HEK293 (cell line): ENCODE data around the gene DNASE2.
A peak's percentile ranks its signal among the peaks of the same experiment; 100 is the strongest.

Source experiments
- CTCF ChIA-PET: fragments of 350-600 bp; formaldehyde crosslinking; extraction: SDS; loops from one replicate; lab custom pipeline; 2021; ENCODE audit warnings: antibody characterized with exemption; lab: Yijun Ruan, JAX
- POLR2A ChIA-PET: fragments of 300-600 bp; formaldehyde crosslinking; extraction: SDS; loops from one replicate; lab custom pipeline; 2020; ENCODE audit warnings: antibody characterized with exemption, inconsistent platforms; lab: Yijun Ruan, JAX
- H3K27ac ChIP-seq: fragments of 200-500 bp; sonication (Bioruptor generic); 2 replicates; pipeline ENCODE4 v1.5.1; 2014; ENCODE audit warnings: low read depth, low read length, control low read depth, inconsistent platforms; ENCODE audit errors: extremely low read depth
- H3K36me3 ChIP-seq, 2 experiments: fragments of 200-500 bp in 1 of 2; sonication (Bioruptor generic) in 1 of 2; 1 replicate in 1 of 2; 2 replicates in 1 of 2; pipeline ENCODE4 v1.5.1; 2014 to 2017; ENCODE audit warnings: inconsistent platforms in 2 of 2, low read length in 2 of 2; ENCODE audit not compliant: control insufficient read depth in 2 of 2, insufficient read depth in 1 of 2
- H3K4me1 ChIP-seq: fragments of 200-500 bp; sonication (Bioruptor generic); 2 replicates; pipeline ENCODE4 v1.5.1; 2014; ENCODE audit warnings: mild to moderate bottlenecking, low read length, inconsistent platforms; ENCODE audit not compliant: control insufficient read depth, insufficient read depth
- H3K4me3 ChIP-seq: 2 replicates; pipeline ENCODE4 v1.5.1; 2011; ENCODE audit warnings: low read depth, mild to moderate bottlenecking, control low read depth, low read length, moderate library complexity
- H3K9me3 ChIP-seq: fragments of 200-500 bp; sonication (Bioruptor generic); 2 replicates; pipeline ENCODE4 v1.5.1; 2014; ENCODE audit warnings: low read depth, low read length, inconsistent platforms; ENCODE audit not compliant: control insufficient read depth, insufficient read depth
- GFI1B ChIP-seq: fragments of 450-650 bp; formaldehyde crosslinking; IDR thresholded peaks from 2 replicates; pipeline ENCODE4 v1.5.1; 2016; ENCODE audit warnings: missing biosample characterization, missing genetic modification characterization
- OVOL3 ChIP-seq: fragments of 450-650 bp; formaldehyde crosslinking; IDR thresholded peaks from 2 replicates; pipeline ENCODE4 v1.5.1; 2016; ENCODE audit warnings: missing biosample characterization, missing genetic modification characterization
- PRDM10 ChIP-seq: fragments of 450-650 bp; formaldehyde crosslinking; IDR thresholded peaks from 2 replicates; pipeline ENCODE4 v1.5.1; 2016; ENCODE audit warnings: missing biosample characterization, missing genetic modification characterization
- SCRT2 ChIP-seq: fragments of 450-650 bp; formaldehyde crosslinking; IDR thresholded peaks from 2 replicates; pipeline ENCODE4 v1.5.1; 2016; ENCODE audit warnings: missing biosample characterization, missing genetic modification characterization
- SETDB1 ChIP-seq: IDR thresholded peaks from one replicate; pipeline ENCODE4 v1.6.1; 2017; ENCODE audit warnings: mild to moderate bottlenecking, low read length, moderate library complexity, mixed read lengths; ENCODE audit not compliant: insufficient read length
- TRIM28 ChIP-seq: IDR thresholded peaks from 2 replicates; pipeline ENCODE4 v1.6.1; 2011; ENCODE audit warnings: low read length, control low read depth, borderline replicate concordance
- TSHZ1 ChIP-seq: fragments of 450-650 bp; formaldehyde crosslinking; IDR thresholded peaks from 2 replicates; pipeline ENCODE4 v1.5.1; 2016; ENCODE audit warnings: missing biosample characterization, missing genetic modification characterization, borderline replicate concordance
- ZBTB17 ChIP-seq: fragments of 450-650 bp; formaldehyde crosslinking; IDR thresholded peaks from 2 replicates; pipeline ENCODE4 v1.5.1; 2016; ENCODE audit warnings: missing biosample characterization, missing genetic modification characterization
- ZBTB7A ChIP-seq: fragments of 450-650 bp; formaldehyde crosslinking; IDR thresholded peaks from 2 replicates; pipeline ENCODE4 v1.5.1; 2016; ENCODE audit warnings: low read depth, missing biosample characterization, missing genetic modification characterization
- ZNF121 ChIP-seq: fragments of 450-650 bp; formaldehyde crosslinking; IDR thresholded peaks from 2 replicates; pipeline ENCODE4 v1.5.1; 2016; ENCODE audit warnings: missing biosample characterization, missing genetic modification characterization
- ZNF133 ChIP-seq: fragments of 450-650 bp; formaldehyde crosslinking; IDR thresholded peaks from 2 replicates; pipeline ENCODE4 v1.5.1; 2016; ENCODE audit warnings: missing biosample characterization, missing genetic modification characterization
- ZNF157 ChIP-seq: fragments of 450-650 bp; formaldehyde crosslinking; IDR thresholded peaks from 2 replicates; pipeline ENCODE4 v1.5.1; 2016; ENCODE audit warnings: missing biosample characterization, missing genetic modification characterization
- ZNF23 ChIP-seq: fragments of 450-650 bp; formaldehyde crosslinking; IDR thresholded peaks from 2 replicates; pipeline ENCODE4 v1.5.1; 2016; ENCODE audit warnings: missing biosample characterization, missing genetic modification characterization, borderline replicate concordance
- ZNF302 ChIP-seq: fragments of 450-650 bp; formaldehyde crosslinking; IDR thresholded peaks from 2 replicates; pipeline ENCODE4 v1.5.1; 2016; ENCODE audit warnings: missing biosample characterization, missing genetic modification characterization, low read depth
- ZNF394 ChIP-seq: fragments of 450-650 bp; formaldehyde crosslinking; IDR thresholded peaks from 2 replicates; pipeline ENCODE4 v1.5.1; 2016; ENCODE audit warnings: missing biosample characterization, missing genetic modification characterization, mild to moderate bottlenecking, moderate library complexity, borderline replicate concordance
- ZNF48 ChIP-seq: fragments of 450-650 bp; formaldehyde crosslinking; IDR thresholded peaks from 2 replicates; pipeline ENCODE4 v1.5.1; 2016; ENCODE audit warnings: missing biosample characterization, missing genetic modification characterization
- ZNF548 ChIP-seq: fragments of 450-650 bp; formaldehyde crosslinking; IDR thresholded peaks from 2 replicates; pipeline ENCODE4 v1.5.1; 2016; ENCODE audit warnings: missing biosample characterization, missing genetic modification characterization
- ZNF670 ChIP-seq: fragments of 450-650 bp; formaldehyde crosslinking; IDR thresholded peaks from 2 replicates; pipeline ENCODE4 v1.5.1; 2016; ENCODE audit warnings: missing biosample characterization, missing genetic modification characterization, low read depth
- ZNF76 ChIP-seq: fragments of 450-650 bp; formaldehyde crosslinking; IDR thresholded peaks from 2 replicates; pipeline ENCODE4; 2016; ENCODE audit warnings: low read depth, missing biosample characterization, missing genetic modification characterization, borderline replicate concordance

The DNASE2 gene

GRCh38 chr19:12884627-12884925, 3.3 kb upstream of the DNASE2 start:
- peak overlapping the region; percentile 12 for H3K4me3 ChIP-seq
- no peaks in the 10 kb centered on the region for H3K9me3 ChIP-seq
- no peak overlapping the region for H3K27ac ChIP-seq
- CTCF ChIA-PET = interaction anchor here (0.6 to 2.1 kb wide), 11 partner anchors 11 to 258 kb away, joined by 3 to 15 read pairs (median 4); partner anchors contain the start of gene RAD23A
- H3K4me1 ChIP-seq = no peaks in the 10 kb centered on the region
- no peaks in the 10 kb centered on the region; a peak in 1 of 3 replicates for H3K36me3 ChIP-seq
- POLR2A ChIA-PET = interaction anchor here (0.6 to 1.6 kb wide), 8 partner anchors 9 to 91 kb away, joined by 3 to 10 read pairs (median 3); partner anchors contain the start of genes CALR, FARSA, RNASEH2A and SYCE2
- no peak for TF ChIP-seq ZNF394 (tag by site-specific recombination)

GRCh38 chr19:12884202-12884601, 3.0 kb upstream of the DNASE2 start:
- peak; percentile 46 for TF ChIP-seq SETDB1
- no peak for TF ChIP-seq ZNF48 (tag by site-specific recombination)
- no peak for TF ChIP-seq SCRT2 (tag by site-specific recombination)
- H3K4me1 ChIP-seq = no peaks in the 10 kb centered on the region
- H3K4me3 ChIP-seq = no peak overlapping the region
- H3K9me3 ChIP-seq = no peaks in the 10 kb centered on the region
- ChIA-PET POLR2A (interaction anchor here (0.6 to 1.6 kb wide), 3 partner anchors 35 to 78 kb away, joined by 3 to 10 read pairs (median 3); partner anchors contain the start of genes FARSA, RNASEH2A and SYCE2), CTCF (interaction anchor here (1.0 to 2.1 kb wide), 5 partner anchors 11 to 47 kb away, joined by 4 to 15 read pairs (median 5); no protein-coding TSS in a partner anchor)
- H3K27ac ChIP-seq = no peak overlapping the region
- no peaks in the 10 kb centered on the region; a peak in 1 of 3 replicates for H3K36me3 ChIP-seq

- POLR2A ChIA-PET = interaction anchor here (0.7 to 4.2 kb wide), 5 partner anchors 8 to 56 kb away, joined by 4 to 42 read pairs (median 8); partner anchors contain the start of genes CALR and GCDH
- Histone ChIP-seq H3K9me3 (no peaks in the 10 kb centered on the region), H3K36me3 (peaks cover 0 to 8% of the 10 kb centered on the region in 2 experiments; a peak in 2 of 3 replicates), H3K27ac (no peak overlapping the region), H3K4me1 (no peaks in the 10 kb centered on the region), H3K4me3 (no peak overlapping the region)
- CTCF ChIA-PET = interaction anchor here (0.6 to 4.0 kb wide), 5 partner anchors 8 to 381 kb away, joined by 3 to 29 read pairs (median 6); partner anchors contain the start of gene GCDH
- TF ChIP-seq ZNF121 (peak; percentile 71; the same call in 1 of the 2 replicates), ZNF670 (tag by site-specific recombination) (no peak), GFI1B (tag by site-specific recombination) (no peak)
Measured at GRCh38 chr19:12882589-12882988, 1.3 kb upstream of the DNASE2 start.

GRCh38 chr19:12880551-12881171, 588 bp downstream of the DNASE2 start:
- no peaks in the 10 kb centered on the region for H3K9me3 ChIP-seq
- H3K4me1 ChIP-seq = no peaks in the 10 kb centered on the region
- peak overlapping the region; percentile 66; the same call in 1 of the 2 replicates for H3K27ac ChIP-seq
- peaks cover 0 to 14% of the 10 kb centered on the region in 2 experiments; a peak in 2 of 3 replicates for H3K36me3 ChIP-seq
- POLR2A ChIA-PET = interaction anchor here (0.8 to 4.2 kb wide), 11 partner anchors 8 to 204 kb away, joined by 3 to 42 read pairs (median 5); partner anchors contain the start of genes CALR, FARSA, GCDH and JUNB
- peak overlapping the region; percentile 84 for H3K4me3 ChIP-seq
- CTCF ChIA-PET = interaction anchor here (0.6 to 4.0 kb wide), 9 partner anchors 10 to 224 kb away, joined by 3 to 29 read pairs (median 3); partner anchors contain the start of gene GCDH
- no peak for TF ChIP-seq TRIM28
- no peak for TF ChIP-seq OVOL3 (tag by site-specific recombination)
- no peak for TF ChIP-seq ZNF157
- TF ChIP-seq ZNF302 (tag by site-specific recombination) = no peak
- TF ChIP-seq ZNF23 (tag by site-specific recombination) = no peak
- no peak for TF ChIP-seq ZNF548 (tag by site-specific recombination)
- TF ChIP-seq ZBTB7A = peak; percentile 61; the same call in 1 of the 2 replicates
- TF ChIP-seq TSHZ1 (tag by site-specific recombination) = no peak
- TF ChIP-seq PRDM10 (tag by site-specific recombination) = peak; percentile 100
- TF ChIP-seq ZBTB17 = peak; percentile 85
- TF ChIP-seq ZNF670 (tag by site-specific recombination) = no peak
- TF ChIP-seq ZNF133 (tag by site-specific recombination) = no peak
- peak; percentile 7; the same call in 1 of the 2 replicates for TF ChIP-seq ZNF76 (tag by site-specific recombination)
